GM21723 (cell line): Measurements from ENCODE around the gene ELOA.
"Not testable (repeated sequence)": the region's sequence is repeated elsewhere in the genome, so short reads cannot be mapped to it uniquely, and the experiment has no call there.

Experiments
- ATAC-seq: cut with Tn5 transposase; IDR thresholded peaks from one replicate; pipeline ENCODE4 v1.9.1; 2021; ENCODE audit warnings: mild to moderate bottlenecking, moderate library complexity; ENCODE audit not compliant: unreplicated experiment

Gene ELOA

GRCh38 chr1:23799570-23800399, 56.5 kb downstream of the ELOA start:
- ATAC-seq, result peak; percentile 6

DNA sequence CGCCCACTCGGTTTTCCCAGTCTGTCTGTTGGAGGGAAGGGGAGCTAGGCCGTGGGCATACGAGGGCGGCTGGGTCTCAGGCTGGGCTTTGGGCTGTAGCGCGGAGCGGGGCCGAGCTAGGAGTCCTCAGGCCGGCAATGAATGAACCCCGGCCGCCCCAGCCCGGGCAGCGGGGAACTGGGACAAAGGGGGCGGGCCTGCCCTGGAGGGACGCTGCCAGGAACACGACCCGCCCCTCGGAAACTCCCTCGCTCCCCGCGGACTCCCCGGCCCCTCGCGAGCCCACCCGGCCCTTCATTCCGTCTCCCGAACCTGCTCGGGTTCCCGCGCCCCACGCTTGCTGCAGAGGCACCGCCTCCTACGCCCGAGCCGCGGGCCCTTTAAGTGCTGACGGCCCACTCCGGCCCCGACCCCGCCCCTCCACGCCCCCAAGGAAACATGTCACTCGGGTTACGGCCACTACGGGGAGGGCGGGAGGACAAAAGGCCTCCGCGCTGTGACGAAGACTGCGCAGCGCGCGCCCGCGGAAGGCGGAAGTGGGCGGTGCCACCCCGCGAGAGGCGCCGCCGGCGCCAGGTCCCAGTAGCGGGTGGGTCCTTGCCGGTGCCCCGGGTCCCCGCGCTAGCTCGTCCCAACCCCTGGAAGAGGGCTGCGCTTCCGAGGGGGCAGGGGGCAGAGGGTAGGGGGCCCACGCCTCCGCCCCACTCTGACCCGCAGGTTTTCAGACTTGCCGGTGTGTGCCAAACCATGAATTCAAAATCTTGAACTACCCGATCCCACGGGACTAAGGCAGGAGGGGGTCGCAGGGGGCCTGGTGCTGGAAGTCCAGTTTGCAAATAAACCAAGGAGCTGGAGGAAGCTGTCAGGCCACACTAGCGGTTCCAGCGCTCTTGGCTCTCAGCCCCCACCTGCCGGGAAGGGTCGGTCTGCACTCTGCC, 57.4 kb downstream of the ELOA start, which contains the start of gene GALE:
TSS of gene GALE (minus strand) at position 355 of the 938 bp plus-strand sequence. CDS start 1,747 bp downstream, outside the sequence.
- ATAC-seq, result peak; percentile 70

GRCh38 chr1:23801338-23801748, 58.1 kb downstream of the ELOA start:
- no peak for ATAC-seq

DNA sequence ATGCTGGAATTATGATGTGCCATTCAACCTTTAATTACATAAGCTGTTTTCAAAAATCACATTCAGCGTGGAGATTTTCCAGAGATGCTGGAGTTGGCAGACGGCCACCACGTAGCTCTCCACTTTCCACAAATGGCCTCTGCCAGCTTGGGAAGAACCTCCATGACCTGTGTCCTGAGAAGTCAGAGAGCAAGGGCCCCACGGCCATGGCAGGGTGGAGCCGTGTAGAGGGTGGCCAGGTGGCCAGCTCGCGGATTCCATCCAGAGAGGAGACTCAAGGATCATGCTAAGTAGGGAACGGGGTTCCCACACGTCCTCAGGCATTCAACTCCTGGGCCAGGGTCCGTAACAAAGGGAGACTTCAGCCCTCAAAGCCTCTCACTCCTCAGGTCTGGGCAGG, 58.6 kb downstream of the ELOA start:
- no peak for ATAC-seq

- ATAC-seq, result not testable (repeated sequence)
Observed at GRCh38 chr1:23802809-23803342, 59.6 kb downstream of the ELOA start.

GRCh38 chr1:23803674-23804073, 60.4 kb downstream of the ELOA start:
- ATAC-seq, result no peak

DNA sequence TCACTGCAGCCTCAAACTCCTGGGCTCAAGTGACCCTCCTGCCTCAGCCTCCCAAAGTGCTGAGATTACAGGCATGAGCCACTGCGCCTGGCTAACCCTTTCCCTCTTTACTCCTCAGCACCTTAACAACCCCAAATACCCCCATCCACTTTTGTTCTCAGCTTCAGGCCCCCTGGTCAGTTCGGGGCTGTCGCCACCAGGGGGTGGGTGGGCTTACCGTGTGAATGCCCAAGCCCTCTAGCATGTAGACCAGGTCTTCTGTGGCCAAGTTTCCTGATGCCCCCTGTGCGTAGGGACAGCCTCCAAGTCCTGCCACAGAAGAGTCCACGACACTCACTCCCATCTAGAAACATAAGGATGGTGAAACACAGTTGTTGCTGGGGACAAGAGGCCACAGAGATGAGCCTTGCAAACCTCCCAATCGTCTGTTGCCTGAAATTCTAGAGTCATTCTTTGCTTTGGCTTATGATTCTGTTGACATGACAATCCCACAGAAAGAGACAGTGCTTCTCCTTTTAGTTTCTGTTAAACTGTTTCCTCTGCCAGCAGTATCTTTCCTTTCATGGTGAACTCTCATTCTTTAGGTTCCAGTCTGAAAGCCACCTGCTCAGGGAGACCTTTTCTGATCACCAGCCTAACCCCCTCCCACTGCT, 61.0 kb downstream of the ELOA start:
- no peak for ATAC-seq

- no peak for ATAC-seq
Observed at GRCh38 chr1:23805025-23805424, 61.8 kb downstream of the ELOA start.

DNA sequence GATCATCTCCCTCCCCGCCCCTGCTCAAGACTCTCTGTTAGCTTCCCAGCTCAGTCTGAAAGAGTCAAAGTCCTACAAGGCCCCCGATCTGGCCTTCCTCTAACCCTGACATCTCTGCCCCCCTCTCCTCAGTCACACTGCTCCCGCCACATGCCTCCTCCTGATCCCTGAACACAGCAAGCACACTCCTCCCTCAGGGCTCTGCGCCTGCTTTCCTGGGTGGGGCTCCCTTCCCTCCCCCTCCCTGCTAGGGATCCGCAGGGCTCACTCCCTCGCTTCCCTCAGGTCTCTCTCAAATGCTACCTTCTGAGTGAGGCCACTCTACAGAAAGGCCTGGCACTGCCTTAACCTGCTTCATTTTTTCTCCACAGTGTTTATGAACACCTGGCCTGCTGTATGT, 63.0 kb downstream of the ELOA start:
- no peak for ATAC-seq

GRCh38 chr1:23807453-23807852, 64.2 kb downstream of the ELOA start:
- ATAC-seq, result no peak

- peak; percentile 61 for ATAC-seq
Observed at GRCh38 chr1:23809751-23810171, 66.5 kb downstream of the ELOA start.

GRCh38 chr1:23810818-23811540, 67.7 kb downstream of the ELOA start:
- no peak for ATAC-seq
